GM19043 (cell line): ENCODE results near the gene MTRFR.
"Not testable (repeated sequence)": the region's sequence is repeated elsewhere in the genome, so short reads cannot be mapped to it uniquely, and the experiment has no call there.

Source experiments
- ATAC-seq: cut with Tn5 transposase; IDR thresholded peaks from one replicate; pipeline ENCODE4 v1.9.1; 2021; ENCODE audit warnings: low read depth; ENCODE audit not compliant: unreplicated experiment

The MTRFR gene

DNA sequence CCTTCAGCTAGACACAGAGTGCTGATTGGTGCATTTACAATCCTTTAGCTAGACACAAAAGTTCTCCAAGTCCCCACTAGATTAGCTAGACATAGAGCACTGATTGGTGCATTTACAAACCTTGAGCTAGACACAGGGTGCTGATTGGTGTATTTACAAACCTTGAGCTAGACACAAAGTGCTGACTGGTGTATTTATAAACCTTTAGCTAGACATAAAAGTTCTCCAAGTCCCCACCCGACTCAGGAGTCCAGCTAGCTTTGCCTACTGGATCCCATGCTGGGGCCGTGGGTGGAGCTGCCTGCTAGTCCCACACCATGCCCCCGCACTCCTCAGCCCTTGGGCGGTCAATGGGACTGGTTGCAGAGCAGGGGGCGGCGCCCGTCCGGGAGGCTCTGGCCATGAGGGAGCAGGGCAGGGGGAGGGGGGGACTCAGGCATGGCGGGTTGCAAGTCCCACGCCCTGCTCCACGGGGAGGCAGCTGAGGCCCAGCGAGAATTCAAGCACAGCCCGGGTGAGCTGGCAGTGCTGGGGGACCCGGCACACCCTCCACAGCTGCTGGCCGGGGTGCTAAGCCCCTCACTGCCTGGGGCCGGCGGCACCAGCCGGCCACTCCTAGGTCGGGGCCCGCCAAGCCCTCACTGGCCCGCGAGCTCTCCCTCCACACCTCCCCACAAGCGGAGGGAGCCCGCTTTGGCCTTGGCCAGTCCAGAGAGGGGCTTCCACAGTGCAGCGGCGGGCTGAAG, 15.9 kb downstream of the MTRFR start:
- not testable (repeated sequence) for ATAC-seq

DNA sequence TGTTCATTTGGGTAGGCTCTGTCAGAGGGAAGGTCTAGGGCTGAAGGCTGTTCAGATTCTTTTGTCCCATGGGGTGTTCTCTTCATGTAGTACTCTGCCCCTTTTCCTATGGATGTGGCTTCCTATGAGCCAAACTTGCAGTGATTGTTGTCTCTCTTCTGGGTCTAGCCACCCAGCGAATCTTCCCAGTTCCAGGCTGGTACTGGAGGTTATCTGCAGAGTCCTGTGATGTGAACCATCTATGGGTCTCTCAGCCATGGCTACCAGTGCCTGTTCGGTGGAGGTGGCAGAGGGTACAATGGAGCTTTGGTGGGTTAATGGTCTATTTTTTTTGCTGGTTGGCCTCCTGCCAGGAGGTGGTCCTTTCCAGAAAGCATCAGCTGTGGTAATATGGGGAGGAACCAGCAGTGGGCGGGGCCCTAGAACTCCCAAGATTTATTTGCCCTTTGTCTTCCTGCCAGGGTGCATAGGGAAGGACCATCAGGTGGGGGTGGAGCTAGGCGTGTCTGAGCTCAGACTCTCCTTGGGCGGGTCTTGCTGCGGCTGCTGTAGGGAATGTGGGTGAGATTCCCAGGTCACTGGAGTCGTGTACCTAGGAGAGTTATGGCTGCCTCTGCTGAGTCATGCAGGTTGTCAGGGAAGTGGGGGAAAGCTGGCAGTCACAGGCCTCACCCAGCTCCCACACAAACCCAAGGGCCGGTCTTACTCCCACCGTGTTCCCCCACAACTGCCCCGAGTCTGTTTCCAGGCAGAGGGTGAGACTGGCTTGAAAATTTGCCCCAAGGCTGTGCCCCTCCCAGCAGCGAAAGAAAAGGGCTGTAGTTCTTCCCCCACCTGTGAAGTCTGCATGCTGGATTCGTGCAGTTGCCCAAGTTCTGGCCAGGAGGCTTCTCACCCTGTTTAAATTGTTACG, 17.5 kb downstream of the MTRFR start:
- ATAC-seq: no peak

DNA sequence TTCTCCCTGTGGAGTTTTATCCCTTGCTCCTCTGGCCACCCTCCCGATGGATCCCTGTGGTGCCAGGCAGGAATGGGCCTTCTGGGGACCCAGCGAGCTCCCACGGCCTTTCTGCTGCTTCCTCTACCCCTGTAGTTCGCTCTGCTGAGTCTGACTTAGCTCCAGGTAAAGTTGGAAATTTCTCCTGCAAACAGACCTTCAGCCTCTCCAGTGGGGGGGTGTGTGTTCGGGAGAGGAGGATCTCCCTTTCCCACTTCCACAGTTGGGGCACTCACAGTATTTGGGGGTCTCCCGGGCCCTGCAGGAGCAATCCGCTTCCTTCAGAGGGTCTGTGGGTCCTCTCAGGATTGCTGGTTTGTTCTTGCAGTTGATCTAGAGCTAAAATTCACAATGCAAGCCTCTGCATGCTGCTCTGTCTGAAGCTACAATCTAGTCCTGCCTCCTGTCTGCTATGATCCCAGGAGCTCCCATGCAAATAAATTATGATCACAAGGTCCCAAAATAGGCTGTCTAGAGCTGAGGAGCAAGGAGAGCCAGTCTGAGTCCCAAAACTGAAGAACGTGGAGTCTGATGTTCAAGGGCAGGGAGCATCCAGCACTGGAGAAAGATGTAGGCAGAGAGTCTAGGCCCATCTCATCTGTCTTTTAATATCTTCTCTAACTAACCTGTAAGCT, 18.3 kb downstream of the MTRFR start:
- no peak for ATAC-seq

DNA sequence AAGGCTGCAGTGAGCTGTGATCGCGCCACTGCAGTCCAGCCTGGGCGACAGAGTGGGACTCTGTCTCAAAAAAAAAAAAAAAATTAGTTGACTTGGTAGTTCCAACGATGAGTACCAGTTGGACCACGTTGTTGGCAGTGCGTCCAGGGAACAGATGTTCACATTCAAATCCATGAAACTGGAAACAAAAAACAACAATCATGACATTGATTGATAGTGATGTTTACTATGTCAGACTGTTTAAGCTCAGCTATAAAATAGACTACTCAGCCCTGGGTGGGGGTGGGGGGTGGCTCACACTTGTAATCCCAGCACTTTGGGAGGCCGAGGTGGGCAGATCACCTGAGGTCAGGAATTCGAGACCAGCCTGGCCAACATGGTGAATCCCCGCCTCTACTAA, 19.1 kb downstream of the MTRFR start:
- ATAC-seq: not testable (repeated sequence)

DNA sequence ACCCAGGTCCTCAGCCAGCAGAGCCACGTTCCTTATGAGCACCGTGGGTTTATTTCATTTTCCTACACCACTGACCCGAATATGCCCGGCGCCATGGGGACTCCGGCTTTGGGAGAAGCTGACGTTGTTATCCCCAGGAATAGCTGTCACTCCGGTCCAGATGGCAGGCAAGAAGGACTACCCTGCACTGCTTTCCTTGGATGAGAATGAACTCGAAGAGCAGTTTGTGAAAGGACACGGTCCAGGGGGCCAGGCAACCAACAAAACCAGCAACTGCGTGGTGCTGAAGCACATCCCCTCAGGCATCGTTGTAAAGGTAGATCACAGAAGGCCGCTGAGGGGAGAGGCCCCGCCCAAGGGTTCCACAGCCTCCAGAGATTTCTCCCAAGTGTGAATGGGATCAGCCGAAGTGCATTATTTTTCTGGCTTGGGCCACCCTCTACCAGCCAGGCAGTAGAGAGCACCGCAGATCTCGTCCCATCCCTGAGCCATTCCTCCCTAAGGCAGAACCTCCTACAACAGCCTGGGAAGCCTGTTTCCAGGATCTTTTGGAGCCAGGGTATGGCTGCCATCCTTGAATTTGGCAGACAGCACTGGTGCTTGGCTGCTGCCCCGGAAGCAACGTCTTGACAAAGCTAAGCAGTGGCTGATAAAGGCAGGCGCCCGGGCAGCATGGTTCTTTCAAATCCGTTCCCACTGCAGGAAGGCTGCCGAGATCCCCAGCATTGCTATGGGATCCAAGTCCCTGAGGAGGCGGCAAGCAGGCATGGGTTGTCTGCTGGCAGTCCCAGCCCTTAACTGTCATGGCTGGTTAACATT, 20.6 kb downstream of the MTRFR start:
- ATAC-seq: no peak

DNA sequence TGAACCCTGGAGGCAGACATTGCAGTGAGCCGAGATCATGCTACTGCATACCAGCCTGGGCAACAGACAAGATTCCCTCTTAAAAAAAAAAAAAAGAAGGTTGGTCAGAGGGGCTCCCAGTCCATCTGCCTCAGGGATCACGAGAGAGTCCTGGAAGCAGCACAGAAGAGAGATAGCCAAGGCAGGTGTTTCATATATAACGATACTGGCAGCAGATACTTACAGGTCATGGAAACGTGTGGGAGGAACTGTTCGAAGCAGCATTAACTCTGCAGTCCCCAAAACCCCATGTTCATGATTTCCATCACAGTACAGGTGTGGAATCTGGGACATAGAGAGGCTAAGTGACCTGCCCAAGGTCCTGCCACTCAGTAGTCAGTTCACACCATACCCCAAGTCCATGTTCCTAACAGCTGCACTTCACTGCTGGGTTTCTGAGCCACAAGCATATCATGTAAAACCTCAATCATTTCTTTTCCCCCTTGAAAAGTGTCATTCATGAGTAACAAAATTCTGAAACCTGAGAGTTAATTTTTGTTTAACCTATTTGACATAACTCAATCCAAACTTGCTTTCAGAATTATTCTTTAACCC, 21.7 kb downstream of the MTRFR start:
- ATAC-seq: no peak

DNA sequence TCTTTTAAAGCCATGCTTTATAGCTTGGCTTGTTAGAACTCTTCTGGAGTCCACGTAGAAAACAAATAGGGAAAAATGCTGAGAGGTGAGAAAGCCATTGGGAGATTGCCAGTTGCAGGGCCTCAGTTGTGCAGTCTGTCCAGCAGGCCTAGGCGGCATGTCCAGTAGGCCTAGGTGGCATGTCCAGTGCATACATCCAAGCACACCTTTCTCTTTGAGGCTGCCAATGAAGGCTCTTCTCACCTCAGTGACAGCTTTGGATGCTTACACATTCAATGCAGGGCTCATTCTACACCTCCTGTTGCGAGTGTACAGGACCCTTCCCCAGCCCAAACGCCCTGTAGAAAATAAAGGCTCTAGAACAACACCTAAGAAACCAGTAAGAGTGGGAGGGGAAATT, 25.4 kb downstream of the MTRFR start:
- no peak for ATAC-seq

DNA sequence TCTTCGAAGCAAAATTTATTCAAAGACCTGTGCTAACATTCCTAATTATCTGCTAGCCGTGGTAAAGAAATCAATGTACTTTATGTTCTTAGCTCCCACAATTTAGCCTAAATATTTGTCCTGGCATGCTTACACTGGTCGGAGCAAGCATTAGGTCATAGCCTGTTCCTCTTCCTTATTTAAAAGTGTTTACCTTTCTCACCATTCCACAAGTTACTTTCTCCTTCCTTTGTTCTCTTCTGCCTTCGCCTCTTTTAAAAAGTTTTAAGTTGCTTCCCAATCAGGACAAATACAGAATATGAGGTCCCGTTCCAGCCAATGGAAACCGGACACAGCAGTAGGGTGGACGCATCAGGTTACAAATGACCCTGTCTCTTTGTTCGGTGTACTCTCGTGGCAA, 26.8 kb downstream of the MTRFR start:
- no peak for ATAC-seq

DNA sequence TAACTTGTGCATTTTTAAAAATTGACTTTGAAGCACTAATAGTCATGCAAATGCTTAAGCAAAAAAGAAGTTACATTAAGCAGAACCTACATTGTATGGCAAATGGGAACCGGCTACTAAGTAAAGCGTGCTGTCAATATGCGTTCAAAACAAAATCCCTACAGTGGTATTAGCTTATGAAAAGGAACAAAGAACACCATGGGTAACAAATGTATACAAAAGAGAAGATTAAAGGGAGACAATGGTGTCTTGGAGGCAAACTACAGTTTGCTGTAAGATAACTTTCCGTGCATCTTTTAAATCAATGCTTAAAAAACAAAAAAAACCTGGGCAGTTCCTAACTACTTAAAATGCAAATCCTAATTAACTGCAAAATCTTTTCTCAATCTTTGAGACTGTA, 28.0 kb downstream of the MTRFR start:
- no peak for ATAC-seq

DNA sequence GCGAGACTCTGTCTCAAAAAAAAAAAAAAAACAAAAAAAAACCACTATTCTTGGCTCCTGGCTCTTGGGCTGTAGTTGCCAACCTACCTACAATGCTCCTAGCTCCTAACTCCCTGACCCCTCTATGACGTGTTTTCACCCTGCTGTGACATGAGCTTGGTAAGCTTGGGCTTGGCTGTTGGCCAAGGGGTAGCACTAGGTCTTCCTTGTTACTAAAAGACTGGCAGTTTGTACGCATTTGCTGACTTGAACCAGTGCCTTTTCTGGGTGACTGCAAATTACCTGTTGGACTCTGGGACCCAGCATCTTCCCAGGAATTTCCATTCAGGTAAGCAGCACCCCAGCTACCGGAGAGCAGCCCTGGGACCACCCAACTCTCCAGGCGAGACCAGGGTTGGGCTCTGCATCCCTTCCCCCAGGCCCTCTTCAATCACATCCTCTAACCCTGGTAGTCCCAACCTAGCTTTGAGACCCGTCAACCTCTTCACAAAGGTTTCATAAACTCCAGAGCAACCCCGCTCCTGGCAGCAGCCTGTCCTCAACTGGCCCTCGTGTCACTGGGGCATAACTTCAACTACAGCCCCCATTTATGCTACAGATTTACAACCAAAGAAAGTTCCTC, 30.1 kb downstream of the MTRFR start:
- ATAC-seq: no peak

DNA sequence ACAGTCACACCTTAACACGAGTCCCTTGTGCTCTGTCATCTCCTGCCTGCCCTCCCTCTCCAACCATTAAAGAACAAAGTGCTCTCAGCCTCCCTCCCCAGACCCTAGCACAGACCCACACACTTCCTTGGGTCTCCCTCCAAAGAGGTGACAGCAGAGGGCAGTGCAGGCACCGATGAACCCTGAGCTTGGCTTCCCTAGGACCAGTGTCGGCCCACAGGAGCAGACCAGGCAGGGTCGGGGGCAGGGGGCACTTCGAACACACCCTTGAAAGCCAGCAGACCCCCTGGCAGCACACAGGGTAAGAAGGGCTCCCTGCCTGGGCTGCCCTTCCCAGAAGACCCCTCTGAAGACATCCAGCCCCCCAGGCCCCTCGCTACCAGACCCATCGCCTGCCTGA, 31.4 kb downstream of the MTRFR start:
- no peak for ATAC-seq

DNA sequence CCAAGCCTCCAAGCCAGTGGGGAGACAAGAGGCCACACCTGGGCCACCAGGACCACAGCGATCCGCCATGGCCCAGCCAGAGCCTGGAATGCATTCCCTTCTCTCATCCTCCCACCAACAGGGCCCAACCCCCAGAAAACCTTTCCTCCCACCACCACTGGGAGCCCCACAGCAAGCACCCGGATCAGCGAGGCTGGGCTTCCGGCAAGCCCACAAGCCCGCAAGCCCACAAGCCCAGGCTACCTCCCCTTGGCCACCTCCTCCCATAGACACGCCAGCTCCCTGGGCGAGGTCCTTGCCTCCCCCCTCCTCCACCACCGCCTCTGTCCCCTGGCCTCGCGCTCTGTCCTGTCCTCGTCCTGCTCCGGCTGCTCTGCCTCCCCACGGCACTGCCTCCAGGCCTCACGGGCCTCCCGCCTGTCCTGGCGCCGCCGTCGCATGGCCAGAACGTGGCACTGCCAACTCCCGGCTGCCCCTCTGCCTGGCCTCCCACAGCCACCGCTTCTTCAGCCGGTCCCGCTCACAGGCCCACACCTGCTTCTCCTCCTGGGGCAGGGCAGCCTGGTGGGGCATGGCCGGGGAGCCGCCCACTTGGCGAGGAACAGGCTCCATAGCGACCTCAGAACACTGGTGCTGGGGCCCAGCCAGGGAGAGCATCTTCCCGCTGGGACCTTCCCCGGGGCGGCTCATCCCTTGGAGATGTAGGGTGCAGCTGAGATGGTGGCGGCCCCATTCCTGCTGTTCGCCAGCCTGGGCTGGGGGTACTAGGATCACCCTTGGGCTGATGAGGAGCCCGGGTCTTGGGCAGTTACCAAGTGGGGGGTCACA, 32.8 kb downstream of the MTRFR start:
- ATAC-seq: no peak

DNA sequence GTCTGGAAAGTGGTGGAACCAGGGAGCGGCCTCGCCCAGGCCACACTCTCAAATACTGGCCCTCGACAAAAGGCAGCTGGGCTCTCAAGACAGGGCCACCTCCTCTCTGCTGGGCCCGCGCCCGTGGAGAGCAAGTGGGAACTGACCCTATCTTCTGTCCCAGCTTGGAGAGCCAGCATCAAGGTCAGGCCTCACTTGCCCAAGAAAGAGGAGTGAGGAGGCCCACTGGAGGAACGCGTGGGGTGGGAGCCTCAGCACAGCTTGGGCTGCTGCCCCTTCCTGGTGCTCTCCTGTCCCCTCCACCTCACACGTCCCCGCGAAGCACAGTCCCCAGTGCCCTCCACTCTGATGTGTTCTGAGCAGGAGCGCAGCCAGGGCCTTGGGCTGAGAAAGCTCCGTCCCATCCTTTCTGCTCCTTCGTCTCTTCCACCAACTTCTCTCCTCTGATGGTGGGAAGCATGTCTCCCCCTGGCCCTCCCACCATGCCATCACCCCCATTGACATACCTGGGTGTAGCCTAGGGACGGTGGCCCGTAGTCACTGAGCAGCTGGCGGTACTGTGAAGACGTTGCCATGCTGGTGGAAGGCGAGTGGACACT, 33.5 kb downstream of the MTRFR start:
- ATAC-seq: no peak

DNA sequence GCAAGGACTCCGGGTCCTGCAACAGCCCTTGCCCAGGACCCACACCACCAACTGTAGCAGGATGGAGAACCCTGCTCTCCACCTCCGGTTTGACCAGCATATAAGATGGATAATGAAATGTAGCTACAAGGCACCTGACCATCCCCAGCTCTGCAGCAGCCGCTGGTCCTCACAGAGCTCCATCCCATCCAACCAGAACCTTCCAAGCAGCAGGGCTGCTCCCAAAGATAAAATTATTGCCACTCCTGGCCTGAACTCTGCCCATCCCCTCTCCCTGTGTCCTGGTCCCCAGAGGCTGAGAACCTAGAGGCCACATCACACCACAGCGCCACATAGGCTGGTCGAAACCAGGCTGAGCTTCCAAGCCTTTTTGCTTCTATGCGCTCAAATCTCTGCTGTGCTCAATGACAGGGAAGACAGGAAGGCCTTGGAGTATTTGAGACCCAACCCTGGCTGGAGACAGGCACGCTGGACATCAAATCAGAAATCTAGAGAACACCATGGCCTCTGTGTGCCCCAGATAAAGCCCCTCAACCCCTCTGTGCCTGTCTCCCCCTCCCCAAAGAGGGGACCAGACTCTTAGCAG, 34.2 kb downstream of the MTRFR start:
- no peak for ATAC-seq

DNA sequence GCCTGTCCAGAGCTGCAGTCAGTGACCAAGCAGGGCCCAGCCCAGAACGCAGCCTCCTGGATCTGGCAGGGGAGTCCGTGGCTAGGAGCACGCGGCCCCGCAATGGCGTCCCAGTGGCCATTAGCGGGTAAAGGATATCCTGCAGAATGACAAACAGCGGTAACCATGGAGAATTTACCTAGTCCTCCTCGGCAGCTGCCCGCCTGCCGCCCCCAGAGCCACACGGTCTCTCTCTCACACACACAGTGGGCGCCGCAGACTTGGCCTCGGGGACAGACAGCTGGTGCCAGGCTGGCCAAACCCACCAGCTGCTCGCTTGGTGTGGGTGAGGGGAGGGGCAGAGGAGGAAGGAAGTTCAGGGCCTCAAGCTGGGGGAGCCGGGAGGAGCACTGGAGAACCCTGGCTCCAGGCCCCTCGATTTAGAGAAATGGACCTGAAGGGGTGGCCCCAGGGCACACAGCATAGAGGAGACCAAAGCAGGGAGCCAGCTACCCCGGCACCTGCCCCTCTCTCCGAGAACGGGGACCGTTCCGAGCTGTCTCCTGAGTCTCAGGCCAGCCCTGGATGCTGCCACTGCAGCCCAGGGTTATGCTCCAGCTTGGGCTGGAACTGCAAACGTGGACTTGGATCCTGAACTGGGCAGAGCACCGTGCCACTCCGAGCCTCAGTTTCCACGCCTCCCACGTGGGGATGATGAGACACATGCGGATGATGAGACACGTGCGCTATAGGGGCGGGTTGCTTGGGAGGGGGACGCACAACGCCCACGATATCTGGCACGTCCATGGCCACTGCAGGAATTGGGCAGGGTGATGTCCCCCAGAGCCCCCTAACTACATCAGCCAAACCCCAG, 35.0 kb downstream of the MTRFR start:
- ATAC-seq: no peak

DNA sequence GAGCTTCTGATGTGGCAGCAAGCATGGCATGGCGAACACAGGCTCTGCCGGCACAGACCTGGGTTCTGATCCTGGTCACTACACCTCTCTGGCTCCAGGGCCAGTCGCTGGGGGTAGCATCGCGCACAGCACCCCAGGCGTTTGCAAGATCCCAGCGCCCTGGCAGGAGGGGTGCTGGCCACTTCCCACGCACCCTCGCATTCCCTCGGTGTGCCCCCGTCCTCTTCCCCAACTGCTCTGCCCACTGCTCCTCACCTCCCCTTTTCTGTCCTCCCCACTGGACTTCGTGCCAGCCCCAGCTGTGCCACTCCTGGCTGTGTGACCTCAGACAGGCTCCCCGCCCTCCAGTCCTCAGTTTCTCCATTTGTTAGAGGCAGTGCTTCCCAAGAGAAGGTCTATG, 35.6 kb downstream of the MTRFR start:
- no peak for ATAC-seq

DNA sequence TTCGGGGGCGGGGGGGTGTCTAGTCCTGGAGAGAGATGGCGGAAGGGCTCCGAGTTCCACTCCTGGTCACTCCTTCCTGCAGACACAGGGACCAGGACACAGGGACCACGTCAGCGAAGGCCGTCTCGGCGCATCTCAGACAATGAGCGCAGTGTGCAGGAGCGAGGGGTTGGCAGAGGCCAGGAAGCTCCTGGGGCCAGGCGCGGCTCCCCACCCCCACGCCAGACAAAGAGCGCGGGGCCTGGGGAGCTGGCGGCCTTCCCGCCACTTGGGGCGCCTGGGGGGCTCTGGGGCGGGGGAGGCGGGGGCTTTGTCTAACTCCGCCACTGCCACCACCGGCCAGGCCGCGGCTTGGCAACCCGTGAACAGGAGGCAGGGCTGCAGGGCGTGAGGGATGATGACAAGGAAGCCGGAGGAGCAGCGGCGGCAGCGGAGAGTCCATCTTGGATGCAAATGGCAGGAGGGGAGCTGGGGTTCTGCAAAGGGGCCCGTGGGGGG, 36.2 kb downstream of the MTRFR start:
- no peak for ATAC-seq
